Right atrium auricular region (tissue), 2 donors: ENCODE results near the gene OR10A4. TPM values are rescaled to one million over a fixed set of nuclear protein-coding genes. Genes with fewer than 3 reads are reported as not detected.
"Not testable (repeated sequence)": the region's sequence is repeated elsewhere in the genome, so short reads cannot be mapped to it uniquely, and the experiment has no call there.

ENCODE experiments used
- DNase-seq: peaks from one replicate; pipeline ENCODE4 v3.0.0-alpha.2; 2019; ENCODE audit warnings: low spot score
- H3K27ac ChIP-seq, 2 donors: fragments of 200-600 bp; sonication (generic); 1 replicate in 1 of 2; 2 replicates in 1 of 2; pipeline ENCODE4 v1.5.1; 2016 to 2019
- H3K27me3 ChIP-seq, 2 donors: fragments of 200-600 bp; sonication (generic); one replicate each; pipeline versions ENCODE4 v1.5.1 to v1.6.0; 2017 to 2019
- H3K36me3 ChIP-seq: fragments of 200-600 bp; sonication (generic); one replicate; pipeline ENCODE4 v1.5.1; 2016
- H3K4me1 ChIP-seq, 2 donors: fragments of 200-600 bp; sonication (generic); one replicate each; pipeline versions ENCODE4 v1.5.1 to v1.6.0; 2017 to 2019
- H3K4me3 ChIP-seq, 2 donors: fragments of 200-600 bp; sonication (generic); 1 replicate in 1 of 2; 2 replicates in 1 of 2; pipeline ENCODE4 v1.5.1; 2017 to 2019; ENCODE audit warnings: mild to moderate bottlenecking in 1 of 2, moderate library complexity in 1 of 2
- H3K9me3 ChIP-seq, 2 donors: fragments of 200-600 bp; sonication (generic); one replicate each; pipeline ENCODE4 v1.5.1; 2019
- total RNA-seq, 2 donors: library from RNA; depleted of rRNA; stranded (reverse); fragments of >200 nt; gene quantifications; one replicate each; pipeline ENCODE4 v1.1.0, GENCODE V29; 2016
- TF ChIP-seq, protein P1 (sequence below), 2 donors: fragments of 200-600 bp; sonication (generic); IDR thresholded peaks; one replicate each; pipeline ENCODE4 v1.5.1; 2019; ENCODE audit warnings: antibody characterized with exemption in 2 of 2

The OR10A4 gene
- total RNA-seq, 2 donors from 2014 or later, result not detected

DNA sequence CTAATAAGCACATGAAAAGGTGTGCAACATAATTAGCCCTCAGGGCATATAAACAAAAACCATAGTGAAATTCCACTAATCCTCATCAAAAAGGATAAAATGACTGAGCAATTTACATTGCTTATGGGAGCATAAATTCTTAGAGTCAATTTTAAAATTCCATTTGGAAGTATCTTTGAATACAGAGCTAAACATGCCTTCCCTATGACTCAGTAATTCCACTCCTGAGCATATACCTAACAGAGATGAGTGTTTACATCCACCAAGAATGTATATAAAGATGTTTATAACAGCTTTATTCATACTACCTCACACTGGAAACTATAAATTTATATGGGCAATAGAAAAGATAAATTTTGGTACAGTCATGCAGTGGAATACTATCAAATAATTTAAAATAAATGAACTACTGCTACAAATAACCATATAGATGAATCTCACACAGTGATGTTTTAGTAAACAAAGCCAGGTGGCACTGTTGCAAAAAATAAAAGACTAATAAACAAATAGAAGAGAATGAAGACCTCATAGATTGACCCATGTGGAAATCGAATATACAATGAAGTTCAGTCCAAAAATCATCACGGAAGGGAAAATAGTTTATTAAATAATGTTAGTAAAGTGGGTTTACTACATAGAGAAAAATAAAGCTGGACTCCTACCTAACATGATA lies 24.0 kb downstream of the OR10A4 start:
- Histone ChIP-seq H3K9me3 (no peaks in the 10 kb centered on the region), H3K27me3 (no peaks in the 10 kb centered on the region), H3K4me1 (no peaks in the 10 kb centered on the region), H3K4me3 (no peak overlapping the region), H3K36me3 (no peaks in the 10 kb centered on the region), H3K27ac (no peak overlapping the region)
- no peak for DNase-seq
- TF ChIP-seq, protein P1, sequence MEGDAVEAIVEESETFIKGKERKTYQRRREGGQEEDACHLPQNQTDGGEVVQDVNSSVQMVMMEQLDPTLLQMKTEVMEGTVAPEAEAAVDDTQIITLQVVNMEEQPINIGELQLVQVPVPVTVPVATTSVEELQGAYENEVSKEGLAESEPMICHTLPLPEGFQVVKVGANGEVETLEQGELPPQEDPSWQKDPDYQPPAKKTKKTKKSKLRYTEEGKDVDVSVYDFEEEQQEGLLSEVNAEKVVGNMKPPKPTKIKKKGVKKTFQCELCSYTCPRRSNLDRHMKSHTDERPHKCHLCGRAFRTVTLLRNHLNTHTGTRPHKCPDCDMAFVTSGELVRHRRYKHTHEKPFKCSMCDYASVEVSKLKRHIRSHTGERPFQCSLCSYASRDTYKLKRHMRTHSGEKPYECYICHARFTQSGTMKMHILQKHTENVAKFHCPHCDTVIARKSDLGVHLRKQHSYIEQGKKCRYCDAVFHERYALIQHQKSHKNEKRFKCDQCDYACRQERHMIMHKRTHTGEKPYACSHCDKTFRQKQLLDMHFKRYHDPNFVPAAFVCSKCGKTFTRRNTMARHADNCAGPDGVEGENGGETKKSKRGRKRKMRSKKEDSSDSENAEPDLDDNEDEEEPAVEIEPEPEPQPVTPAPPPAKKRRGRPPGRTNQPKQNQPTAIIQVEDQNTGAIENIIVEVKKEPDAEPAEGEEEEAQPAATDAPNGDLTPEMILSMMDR (IDR thresholded peaks at IDR 0.05), result no peak

- not testable (repeated sequence) for H3K4me1 ChIP-seq, DNase-seq, H3K36me3 ChIP-seq, H3K9me3 ChIP-seq, H3K27ac ChIP-seq, H3K4me3 ChIP-seq, H3K27me3 ChIP-seq
Observed at GRCh38 chr11:6904804-6905203, 28.4 kb downstream of the OR10A4 start.

DNA sequence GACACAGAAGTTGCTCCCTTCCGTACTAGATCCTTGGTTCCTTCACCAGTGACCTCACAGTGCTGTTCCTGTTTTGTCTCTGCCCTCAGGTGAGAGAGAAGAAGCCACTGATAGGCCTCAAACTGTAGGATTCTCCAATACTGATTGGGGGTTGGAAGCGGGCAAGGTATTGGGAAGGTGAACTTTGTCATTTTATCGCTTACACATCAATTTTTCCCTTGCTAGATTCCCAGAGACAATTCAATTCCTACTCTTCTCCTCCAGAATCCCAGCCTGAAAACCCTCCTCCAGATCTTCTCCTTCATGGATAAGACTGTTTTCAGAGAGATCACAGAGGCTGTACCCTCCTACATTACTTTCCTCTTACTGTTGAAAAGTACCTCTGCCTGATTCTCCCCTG lies 35.0 kb downstream of the OR10A4 start:
- Histone ChIP-seq H3K27ac (no peak overlapping the region), H3K9me3 (no peaks in the 10 kb centered on the region), H3K27me3 (no peaks in the 10 kb centered on the region), H3K36me3 (no peaks in the 10 kb centered on the region), H3K4me3 (no peak overlapping the region), H3K4me1 (no peaks in the 10 kb centered on the region)
- TF ChIP-seq, protein P1 (IDR thresholded peaks at IDR 0.05), result no peak
- no peak for DNase-seq

DNA sequence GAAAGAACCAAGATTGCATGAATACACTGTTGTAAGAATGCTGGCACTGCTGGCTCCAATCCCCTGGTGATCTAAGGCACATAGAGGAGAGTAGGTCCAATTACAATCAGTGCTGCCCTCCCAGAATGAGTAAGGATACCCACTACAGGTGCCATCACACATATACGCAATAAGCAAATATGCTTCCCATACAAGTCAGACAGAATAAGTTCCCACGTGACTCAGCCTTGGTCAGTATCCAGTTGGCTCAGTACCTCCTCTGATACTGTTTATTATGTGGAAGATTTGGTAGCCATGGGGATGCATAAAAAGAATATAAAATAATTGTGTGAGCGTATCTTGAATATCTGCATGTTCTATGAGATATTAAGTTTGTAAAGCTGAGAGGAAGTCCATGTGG lies 35.5 kb downstream of the OR10A4 start:
- H3K4me3 ChIP-seq, result no peak overlapping the region
- TF ChIP-seq, protein P1 (IDR thresholded peaks at IDR 0.05), result no peak
- H3K36me3 ChIP-seq, result no peaks in the 10 kb centered on the region
- H3K9me3 ChIP-seq, result no peaks in the 10 kb centered on the region
- H3K4me1 ChIP-seq, result no peaks in the 10 kb centered on the region
- H3K27ac ChIP-seq, result no peak overlapping the region
- no peaks in the 10 kb centered on the region for H3K27me3 ChIP-seq
- no peak for DNase-seq

- Histone ChIP-seq H3K27ac (no peak overlapping the region), H3K36me3 (no peaks in the 10 kb centered on the region), H3K4me3 (no peak overlapping the region), H3K4me1 (no peaks in the 10 kb centered on the region), H3K27me3 (peaks cover 0 to 3% of the 10 kb centered on the region in 2 donors), H3K9me3 (no peaks in the 10 kb centered on the region)
- TF ChIP-seq, protein P1 (IDR thresholded peaks at IDR 0.05), result no peak
- no peak for DNase-seq
Observed at GRCh38 chr11:6919698-6920097, 43.3 kb downstream of the OR10A4 start.

- no peaks in the 10 kb centered on the region for H3K9me3 ChIP-seq
- DNase-seq, result no peak
- TF ChIP-seq, protein P1 (IDR thresholded peaks at IDR 0.05), result no peak
- H3K4me3 ChIP-seq, result no peak within 1 kb of the TSS
- no peaks in the 10 kb centered on the region for H3K36me3 ChIP-seq
- H3K4me1 ChIP-seq, result no peaks in the 10 kb centered on the region
- H3K27me3 ChIP-seq, result peaks cover 0 to 3% of the 10 kb centered on the region in 2 donors
- H3K27ac ChIP-seq, result no peak within 1 kb of the TSS
Observed at GRCh38 chr11:6920702-6921101, 44.3 kb downstream of the OR10A4 start, which contains the start of gene OR2D3. OR2D3 (plus strand) TSS chr11:6921002; CDS start chr11:6921002, 0 bp downstream.
